GM19239 (cell line): ENCODE results near the gene USH1G.
"Not testable (repeated sequence)": the region's sequence is repeated elsewhere in the genome, so short reads cannot be mapped to it uniquely, and the experiment has no call there.

Source experiments
- DNase-seq: peaks from one replicate; pipeline ENCODE4 v3.0.0; 2011; ENCODE audit warnings: low spot score; ENCODE audit not compliant: insufficient read length
- FAIRE-seq: peaks from 2 replicates; lab custom pipeline; 2011; peaks lifted over from hg19 to GRCh38; lab: Jason Lieb, UNC

The USH1G gene

DNA sequence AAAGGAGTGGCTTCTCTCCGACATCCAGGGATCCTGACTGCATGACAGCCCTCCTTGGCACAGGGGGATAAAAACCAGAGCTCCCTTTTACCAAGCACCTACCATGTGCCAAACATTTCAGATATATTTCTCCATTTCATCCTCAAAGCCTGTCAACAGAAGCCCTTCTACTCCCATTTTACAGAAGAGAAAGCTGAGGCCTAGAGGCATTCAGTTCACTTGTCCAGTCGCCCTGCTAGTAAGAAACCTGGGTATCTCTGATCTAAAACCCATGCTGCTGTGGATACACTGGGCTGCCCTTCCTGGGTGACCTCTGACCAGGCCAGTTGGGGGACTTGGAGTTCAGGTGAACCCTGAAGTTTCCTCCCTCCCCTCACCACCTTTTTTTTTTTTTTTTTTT lies 44.4 kb downstream of the USH1G start:
- DNase-seq, result no peak
- FAIRE-seq, result no peak

DNA sequence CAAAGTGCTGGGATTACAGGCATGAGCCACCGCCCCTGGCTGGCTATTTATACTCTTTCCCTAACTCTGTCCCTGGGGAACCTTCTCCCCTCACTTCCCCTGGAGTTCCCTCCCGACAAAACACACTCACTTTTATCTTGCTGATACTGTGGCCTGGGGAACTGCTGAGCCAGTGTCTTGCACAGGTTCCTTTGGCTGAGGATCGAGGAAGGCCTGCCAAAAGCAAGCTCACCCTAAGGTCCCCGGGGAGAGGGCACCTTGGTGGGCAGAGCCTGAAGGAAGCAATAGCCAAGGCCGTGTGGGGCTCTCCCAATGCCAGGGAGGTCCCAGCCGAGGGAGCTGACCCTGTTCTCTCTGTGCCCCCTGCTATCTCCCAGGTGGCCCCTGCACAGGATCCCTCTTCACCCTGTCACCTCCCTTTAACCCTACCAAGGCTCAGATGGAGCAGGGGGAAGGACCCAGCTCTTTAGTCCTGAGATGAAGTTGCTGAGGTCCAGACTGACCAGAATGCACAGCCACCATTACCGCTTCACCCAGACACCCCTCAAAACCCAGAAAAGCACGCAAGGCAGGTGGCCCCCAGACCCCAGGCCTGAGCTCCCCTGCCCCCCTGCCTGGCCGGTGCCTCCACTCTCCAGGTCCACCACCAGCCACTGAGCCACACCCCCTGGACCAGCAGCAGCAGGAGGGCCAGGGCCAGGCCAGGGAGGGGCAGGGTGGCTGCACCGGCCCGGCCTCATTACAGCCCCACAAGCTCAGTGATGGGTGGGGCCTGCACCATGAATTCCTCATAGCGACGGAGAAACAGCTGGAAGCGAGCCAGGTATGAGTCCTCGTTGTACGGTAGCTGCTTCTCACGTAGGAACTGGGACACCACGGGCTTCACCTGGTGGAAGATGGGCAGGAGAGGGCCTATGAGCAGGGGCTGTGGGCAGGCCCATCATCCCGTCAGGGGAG lies 45.2 kb downstream of the USH1G start:
- DNase-seq (no peak), FAIRE-seq (no peak)

DNA sequence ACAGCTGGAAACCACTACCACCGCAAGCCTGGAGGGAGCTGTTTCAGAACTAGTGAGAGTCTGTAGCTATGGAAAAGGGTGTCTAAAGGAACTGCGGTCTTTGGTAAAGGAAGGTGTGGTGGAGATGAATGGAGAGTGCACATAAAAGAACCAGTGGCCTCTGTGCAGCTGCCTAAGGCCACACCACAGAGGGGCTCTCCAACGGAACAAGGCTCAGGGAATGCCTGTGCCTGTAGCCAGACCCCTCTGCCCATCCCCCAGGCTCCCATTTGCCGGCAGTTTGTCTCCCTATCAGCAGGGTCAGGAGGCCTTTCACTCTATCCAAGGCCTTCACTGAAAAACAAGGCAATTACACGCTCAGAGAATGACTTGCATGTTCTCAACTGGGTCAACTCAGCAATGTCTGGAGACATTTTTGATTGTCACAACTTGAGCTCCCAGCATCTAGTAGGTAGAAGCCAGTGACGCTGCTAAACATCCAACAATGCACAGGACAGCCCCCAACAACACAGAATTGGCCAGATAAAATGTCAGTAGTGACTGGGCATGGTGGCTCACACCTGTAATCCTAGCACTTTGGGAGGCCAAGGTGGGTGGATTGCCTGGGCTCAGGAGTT lies 47.0 kb downstream of the USH1G start:
- DNase-seq (no peak), FAIRE-seq (no peak)

- no peak for DNase-seq
- FAIRE-seq, result no peak
Measured at GRCh38 chr17:74875155-74875976, 47.7 kb downstream of the USH1G start.

DNA sequence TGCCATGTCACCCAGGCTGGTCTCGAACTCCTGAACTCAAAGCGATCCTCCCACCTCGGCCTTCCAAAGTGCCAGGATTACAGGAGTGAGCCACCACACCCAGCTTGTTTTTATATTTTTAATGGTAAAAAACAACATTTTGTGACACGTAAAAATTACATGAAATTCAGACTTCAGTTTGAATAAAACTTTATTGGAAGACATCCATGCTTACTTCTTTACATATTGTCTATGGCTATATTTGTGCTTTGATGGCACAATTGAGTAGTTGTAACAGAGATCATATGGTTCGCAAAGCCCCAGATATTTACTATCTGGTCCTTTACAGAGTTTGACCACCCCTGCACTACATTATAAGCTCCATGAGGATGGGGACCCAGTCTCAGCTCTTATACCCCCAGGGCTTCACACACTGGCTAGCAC lies 48.4 kb downstream of the USH1G start:
- DNase-seq (no peak), FAIRE-seq (no peak)

DNA sequence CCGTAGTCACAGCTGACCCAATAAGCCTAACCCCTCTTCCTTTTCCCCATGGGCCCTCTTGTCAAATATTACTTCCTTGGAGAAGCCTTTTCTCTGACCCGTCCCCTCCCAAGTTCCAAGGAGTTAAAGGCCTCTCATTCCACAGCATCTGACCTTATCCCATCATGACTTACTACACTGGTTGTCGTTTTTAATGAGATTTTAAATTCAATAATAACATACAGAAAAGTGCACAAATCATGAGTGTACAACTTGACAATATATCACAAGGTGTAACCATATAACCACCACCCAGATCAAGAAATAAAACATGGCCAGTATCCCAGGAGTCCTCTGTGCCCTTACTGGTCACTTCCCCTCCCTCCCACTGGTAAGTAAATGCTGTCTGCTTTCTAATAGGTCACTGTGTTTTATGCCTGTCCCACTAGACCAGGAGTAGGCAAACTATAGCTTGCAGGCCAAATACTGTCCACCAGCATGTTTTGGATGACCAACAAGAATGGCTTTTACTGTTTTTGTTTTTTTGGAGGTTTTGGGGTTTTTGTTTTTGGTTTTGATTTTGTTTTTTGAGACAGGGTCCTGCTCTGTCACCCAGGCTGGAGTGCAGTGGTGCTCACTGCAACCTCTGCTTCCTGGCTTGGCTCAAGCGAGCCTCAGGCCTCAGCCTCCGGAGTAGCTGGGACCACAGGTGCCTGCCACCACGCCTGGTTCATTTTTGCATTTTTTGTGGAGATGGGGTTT lies 49.0 kb downstream of the USH1G start:
- no peak for DNase-seq
- peak; percentile 28 for FAIRE-seq

- peak; percentile 98 for DNase-seq
- FAIRE-seq, result peak; percentile 93
Measured at GRCh38 chr17:74873037-74873873, 49.8 kb downstream of the USH1G start.

DNA sequence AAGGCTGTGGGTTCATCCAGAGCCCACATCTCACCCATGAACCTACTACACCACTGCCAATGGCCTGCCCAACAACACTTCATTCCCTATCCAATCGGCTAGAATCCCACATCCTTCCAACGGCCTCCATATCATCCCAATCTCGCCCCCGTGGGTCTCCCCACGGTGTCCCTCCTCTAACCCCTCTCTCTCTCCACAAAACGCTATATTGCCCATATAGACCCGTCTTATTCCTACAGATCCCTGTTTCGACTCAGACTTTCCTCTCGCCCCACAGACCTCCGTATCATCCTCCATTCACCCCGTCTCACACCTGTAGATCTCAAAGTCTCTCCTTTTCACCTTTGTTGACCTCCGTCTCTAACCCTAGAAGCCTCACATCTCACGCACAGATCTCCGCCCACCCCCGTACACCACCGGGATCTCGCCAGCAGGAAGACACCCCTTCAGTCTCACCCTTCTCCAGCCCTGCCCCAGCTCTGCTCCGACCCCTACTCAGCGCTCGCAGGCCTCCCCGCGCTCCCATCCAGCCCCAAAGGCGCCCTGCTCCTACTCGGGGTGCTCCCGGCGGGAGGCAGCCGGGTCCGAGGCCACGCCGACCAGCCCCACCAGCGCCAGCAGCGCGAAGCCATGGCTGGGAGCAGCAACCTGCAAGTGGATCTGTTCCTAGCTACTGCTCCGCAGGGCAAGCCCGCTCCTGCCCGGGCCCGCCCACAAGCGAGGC lies 50.6 kb downstream of the USH1G start, which contains the start of gene FDXR:
FDXR (minus strand) TSS at position 682 of the 724 bp plus-strand sequence; CDS start at position 632, 50 bp downstream.
- FAIRE-seq (no peak), DNase-seq (no peak)

DNA sequence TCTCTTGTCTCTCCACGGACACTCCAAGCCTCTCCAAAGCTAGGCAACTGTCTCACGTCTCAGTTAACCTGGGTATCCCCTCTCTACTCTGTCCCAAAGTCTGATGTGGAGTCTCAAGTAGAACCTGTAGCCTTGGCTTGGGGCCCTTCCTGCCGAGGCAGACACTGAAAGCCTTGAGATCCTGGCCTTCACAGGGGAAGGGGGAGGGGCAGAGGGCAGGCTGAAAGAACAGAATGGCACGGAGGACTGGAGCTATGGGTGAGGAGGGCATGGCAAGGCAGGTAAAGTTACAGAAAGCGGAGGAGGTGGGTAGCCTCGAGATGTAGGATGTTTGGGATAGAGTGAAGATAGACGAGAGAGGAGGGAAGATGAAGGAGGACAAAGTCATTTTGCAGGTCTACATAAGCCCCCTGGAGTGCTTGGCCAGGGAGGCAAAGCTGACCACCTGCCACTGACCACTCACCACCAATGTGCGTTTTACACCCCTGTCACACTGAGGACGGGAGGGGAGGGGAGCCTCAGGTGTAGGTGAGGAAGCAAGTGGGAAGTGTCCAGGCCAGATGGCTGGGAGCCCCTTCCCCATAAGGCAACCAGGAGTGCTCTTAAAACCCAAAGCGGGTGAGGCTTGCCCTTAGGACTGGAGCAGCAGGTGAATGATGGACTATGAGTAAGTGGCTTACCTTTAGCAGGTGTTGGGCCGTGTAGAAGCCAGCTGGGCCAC lies 51.5 kb downstream of the USH1G start:
- no peak for DNase-seq
- no peak for FAIRE-seq

GRCh38 chr17:74870512-74870911 lies 52.5 kb downstream of the USH1G start:
- DNase-seq (no peak), FAIRE-seq (no peak)

DNA sequence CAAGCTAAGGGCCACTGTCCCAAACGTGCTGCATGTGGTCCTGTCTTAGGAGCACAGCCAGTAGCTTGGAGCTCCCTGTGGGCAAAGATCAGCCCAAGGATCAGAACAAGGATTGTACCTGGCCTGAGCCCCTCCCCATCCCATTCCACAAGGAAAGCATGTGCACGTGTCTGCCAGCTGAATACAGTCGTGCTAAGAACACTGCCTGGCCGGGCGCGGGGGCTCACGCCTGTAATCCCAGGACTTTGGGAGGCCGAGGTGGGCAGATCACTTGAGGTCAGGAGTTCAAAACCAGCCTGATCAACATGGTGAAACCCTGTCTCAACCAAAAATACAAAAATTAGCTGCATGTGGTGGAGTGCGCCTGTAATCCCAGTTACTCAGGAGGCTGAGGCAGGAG lies 53.0 kb downstream of the USH1G start:
- not testable (repeated sequence) for DNase-seq, FAIRE-seq

DNA sequence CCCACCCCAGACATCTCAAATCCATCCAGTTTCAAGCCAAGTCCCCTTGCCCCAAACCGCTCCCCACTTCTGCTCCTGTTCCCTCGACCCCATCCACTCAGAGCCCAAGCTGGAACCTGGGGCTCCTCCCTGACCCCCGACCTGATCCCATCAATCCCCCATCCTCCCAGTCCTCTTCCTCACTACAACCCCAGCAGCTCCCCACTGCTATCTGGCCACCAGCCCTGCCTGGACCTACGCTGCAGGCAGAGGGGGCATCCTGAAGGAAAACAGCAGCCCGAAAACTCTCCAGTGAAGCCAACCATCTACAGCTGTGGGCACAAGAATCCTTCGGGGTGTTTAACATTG lies 54.2 kb downstream of the USH1G start:
- FAIRE-seq, result no peak
- DNase-seq, result no peak

- FAIRE-seq (no peak), DNase-seq (no peak)
Measured at GRCh38 chr17:74868251-74868907, 54.7 kb downstream of the USH1G start.

GRCh38 chr17:74866198-74866835 lies 56.7 kb downstream of the USH1G start:
- FAIRE-seq, result no peak
- no peak for DNase-seq
